Activated CD4-positive, alpha-beta T cell treated with anti-CD3 and anti-CD28 coated beads for 1 hour (primary cell): ENCODE measurements around the gene LPAR1.
"Not testable (repeated sequence)": the region's sequence is repeated elsewhere in the genome, so short reads cannot be mapped to it uniquely, and the experiment has no call there.

Source experiments
- DNase-seq: peaks from one replicate; pipeline ENCODE4 v3.0.0-alpha.2; 2020

The LPAR1 gene

DNA sequence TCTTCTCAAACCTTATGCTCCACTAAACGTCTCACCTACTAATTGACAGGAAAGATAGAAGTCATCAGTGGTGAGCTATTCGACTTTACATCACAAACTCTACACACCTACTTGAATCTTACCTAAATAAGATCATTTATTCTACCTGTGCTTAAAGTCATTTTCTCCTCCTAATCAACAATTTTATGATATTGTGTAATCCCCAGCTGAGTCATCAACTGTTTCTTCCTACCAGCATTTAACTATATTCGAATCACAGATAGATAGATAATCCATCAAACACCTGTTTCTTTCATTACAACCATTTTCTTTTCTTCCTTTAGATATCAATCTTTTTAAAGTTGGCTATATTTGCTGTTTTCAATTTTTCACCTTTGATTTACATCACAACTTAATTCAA, 181.5 kb downstream of the LPAR1 start:
- no peak for DNase-seq

DNA sequence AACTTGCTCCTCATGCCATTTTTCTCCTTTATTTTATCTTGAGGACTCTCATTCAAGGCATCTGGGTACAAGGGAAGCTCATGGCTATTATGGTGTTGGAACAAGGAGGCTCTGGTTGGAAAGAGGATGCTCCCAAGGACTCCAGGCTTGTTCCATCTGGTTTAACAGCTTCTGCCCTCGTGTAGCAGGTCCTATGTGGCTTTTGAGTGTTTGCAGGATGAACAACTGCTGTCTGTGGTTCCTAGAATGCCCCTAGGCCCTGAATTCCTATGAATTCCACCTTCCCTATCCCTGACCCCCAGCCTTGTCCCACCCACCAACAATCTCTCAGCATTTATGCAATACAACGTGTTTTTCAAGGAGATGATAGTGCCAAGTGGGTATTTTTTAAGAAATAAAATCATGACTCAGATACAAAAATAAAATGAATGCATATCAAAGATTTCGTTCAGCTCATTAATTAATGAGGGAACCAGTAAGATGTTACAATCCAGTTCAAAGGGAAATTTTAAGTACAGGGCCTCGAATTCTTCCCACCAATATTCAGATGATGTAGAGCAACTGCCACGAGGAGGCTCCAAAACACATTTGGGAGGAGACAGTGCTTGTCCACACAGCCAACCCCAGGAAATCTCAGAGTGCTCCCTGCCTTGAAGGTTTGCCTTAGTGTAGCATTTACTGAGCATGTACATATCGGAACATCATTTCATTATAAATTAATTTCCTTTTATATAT, 187.7 kb downstream of the LPAR1 start:
- no peak for DNase-seq

DNA sequence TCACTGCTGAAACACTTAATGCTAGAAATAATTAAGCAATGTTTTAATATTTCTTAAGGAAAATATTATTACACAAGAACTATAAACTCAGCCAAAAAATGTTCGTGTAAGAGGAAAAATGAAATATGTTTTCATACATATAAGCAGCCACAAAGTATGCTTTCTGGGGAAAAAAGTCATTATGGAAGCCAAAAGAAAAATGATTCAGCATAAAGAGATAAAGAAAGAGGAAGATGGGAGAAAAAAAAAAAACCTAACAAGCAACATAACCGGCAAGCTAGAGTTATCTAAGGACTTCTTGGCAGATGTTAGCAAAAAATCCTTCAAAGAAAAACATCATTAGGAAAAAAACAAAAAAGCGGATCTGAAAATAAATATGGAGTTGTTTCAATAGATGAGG, 190.6 kb downstream of the LPAR1 start:
- DNase-seq, result no peak

DNA sequence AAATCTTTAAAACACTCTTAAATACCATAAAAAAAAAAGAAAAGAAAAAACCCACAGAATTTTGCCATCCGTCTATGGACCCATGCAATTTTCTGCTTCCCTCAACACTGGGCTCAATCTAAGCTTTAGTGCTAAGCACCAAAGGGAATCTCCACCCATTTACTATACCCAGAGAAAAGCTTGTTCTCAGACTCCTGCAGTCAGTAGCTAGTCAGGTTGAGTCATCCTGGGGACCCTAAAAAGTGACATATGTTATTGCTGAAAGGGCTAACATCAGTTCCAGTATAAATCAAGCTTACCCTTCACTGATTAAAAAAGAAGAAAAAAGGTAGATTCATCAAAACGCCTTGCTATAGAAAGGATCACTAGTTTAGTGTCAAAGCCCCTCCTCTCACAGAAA, 192.1 kb downstream of the LPAR1 start:
- DNase-seq, result no peak

DNA sequence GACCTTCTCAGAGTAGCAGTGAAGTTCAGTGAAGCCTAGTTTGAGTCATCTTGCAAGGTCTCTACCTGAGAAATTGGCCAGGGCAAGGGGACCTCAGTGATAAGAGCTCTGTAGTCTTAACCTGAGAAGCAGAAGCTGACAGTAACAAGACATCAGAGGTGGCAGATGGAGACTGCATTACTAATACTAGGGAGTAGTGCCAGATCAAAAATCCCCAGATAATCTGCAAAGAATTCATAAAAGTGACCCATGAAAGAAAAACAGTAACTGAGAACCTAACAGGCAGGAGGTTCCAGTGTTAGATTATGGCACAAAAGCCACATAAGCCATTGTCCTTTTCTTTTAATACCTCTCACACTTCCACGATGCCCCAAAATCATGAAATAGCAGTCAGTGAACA, 194.1 kb downstream of the LPAR1 start:
- no peak for DNase-seq

DNA sequence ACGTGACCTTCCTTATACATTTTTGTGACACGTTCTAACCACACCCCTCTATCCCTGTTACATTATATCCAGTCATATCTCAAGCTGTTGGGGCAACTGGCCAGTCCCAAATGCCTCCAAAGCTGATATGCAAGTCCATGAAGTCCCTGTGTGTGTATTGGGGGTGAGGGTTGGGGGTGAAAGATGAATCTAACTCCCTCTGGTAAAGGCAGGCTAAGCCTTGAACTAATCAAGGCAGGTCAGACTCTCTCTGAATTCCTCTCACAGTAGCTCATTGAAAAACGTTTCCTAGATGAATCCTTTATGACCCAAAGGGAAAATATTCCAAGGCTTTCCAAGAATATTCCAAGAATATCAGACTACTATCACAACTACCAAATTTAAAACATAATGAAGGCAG, 195.3 kb downstream of the LPAR1 start:
- no peak for DNase-seq

DNA sequence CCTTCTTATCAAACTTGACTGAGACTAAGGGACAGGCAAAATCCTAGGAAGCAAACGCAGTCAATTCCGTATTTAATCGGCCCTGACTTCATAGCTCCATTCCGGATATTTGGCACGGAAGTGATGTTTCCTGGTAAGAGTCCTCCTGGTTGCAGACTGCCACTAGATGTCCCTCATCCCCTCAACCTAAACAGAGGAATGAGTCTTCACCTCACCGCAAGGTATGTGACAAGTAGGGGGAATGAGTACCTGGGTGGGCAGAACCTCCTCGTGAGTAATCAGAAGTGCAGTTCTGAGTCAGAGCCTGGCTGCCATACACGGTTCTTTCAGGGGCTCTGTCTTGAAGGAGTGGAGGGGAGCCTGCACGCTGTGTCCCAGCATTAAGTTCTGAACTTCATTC, 196.1 kb downstream of the LPAR1 start:
- DNase-seq, result no peak

DNA sequence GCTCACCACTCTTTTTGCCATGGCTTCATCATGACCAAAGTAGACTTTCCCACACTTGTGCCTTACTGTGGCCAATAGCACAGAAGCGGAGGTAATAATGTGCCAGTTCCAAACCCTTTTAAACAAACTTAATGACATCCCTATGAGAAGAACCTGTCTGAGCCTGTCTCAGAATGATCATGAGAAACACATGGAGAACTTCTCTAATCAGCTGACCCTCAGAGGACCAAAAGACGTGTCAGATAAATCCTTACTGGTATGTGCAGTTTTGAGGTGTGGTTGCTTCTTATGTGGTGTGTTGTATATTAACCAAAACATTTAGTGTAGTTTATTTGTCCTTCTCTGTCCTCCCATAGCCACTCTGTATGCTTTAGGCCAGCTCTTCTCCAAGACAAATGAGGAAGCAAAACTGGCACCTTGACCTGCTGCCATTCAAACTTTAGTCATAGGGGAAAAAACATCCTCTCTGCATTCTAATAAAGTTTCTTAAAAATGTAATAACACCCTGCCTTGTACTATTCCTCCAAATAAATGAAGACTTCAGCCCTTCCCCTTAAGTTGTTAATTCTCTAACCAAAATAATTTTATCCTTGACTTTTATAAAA, 200.8 kb downstream of the LPAR1 start:
- DNase-seq, result no peak

DNA sequence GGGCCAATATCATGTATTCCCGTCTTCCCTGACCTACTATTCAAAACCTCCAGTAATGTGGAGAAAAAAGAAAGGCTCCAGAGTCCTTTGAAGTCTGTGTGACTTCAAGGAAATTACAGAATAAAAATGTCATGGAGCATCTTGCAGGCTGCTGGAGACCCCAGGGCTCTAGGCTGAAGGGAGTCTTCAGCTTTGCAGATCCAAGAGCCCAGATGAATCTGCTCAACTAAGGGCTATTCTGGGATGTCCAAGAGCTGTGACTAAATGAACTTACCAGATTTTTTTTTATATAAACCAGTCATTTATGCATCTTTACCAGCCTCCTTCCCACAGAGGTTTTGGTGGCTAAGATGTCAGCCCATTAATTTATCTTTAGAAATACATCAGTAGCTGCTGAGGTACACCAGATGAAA, 202.4 kb downstream of the LPAR1 start:
- no peak for DNase-seq

DNA sequence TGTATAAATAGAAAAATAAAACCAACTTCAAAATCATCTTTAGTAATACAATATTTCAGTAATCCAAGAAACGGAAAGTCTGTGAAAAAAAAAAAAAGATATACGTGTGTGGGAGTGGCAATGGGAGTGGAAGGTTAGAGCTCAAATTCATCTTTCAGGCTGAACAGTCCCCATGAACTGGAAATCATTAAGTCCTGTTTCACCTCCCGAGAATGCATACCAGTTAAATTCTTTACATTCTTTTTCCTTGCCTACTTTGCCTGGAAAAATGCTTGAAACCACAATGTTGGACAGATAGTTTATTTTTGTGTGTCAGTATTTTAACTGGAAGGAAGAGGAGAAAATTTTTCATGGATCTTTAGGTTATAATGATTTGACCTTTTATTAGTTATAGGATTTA, 202.9 kb downstream of the LPAR1 start:
- no peak for DNase-seq

DNA sequence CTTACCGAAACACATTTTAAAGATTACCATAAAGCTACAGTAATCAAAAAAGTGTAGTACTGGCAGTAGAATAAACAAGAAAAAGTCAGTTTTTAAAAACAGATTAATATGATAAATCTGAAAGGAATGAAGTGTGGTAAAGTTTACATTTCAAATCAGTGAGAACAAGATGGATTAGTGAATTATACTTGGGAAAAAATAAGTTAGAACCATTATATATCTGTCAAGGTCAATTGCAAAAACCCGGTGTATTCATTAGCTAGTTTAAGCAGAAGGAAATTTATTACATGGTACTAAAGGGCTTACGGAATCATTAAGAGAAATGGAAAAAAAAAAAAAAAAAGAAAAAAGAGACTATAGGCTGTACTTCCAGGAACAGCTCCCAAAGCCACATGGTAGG, 205.3 kb downstream of the LPAR1 start:
- no peak for DNase-seq

DNA sequence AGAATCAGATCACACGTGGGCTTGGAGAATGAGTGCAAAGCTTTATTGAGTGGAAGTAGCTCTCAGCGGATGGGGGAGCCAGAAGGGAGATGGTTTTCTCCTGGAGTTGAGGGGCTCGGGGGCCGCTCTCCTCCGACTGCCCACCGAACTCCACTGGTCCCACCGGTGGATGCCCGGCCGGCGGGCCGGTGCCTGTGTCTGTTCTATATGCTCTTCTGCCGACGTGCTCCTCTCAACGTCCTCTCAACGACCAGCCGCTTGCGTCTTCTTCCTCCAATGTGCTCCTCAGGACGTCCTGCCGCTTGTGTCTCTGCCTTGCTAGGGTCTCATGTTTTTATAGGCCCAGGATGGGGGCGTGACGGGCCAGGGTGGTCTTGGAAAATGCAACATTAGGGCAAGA, 207.8 kb downstream of the LPAR1 start:
- no peak for DNase-seq

DNA sequence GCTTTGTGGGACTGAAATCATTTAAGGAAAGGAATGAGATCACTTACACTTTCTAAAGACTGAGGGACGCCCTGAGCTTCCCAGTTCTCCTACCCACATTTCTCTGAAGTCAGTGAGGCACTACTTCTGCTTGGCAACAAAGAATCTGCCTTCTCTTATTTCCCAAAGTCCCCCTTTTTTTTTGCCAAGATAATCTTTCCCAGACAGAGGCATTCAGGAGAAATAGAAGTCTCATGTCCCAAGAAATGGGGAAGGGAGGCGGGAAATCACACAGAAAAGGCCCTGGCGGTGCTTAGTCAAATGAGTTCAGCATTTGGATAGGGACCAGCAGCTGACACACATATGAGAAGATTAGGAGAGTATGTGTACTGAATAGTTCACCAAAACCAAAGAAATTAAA, 210.0 kb downstream of the LPAR1 start:
- DNase-seq, result no peak

DNA sequence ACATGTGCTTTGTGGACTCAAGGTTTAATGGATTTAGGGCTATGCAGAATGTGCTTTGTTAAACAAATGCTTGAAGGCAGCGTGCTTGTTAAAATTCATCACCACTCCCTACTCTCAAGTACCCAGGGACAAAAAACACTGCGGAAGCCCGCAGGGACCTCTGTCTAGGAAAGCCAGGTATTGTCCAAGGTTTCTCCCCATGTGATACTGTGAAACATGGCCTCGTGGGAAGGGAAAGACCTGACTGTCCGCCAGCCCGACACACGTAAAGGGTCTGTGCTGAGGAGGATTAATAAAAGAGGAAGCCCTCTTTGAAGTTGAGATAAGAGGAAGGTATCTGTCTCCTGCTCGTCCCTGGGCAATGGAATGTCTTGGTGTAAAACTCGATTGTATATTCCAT, 211.9 kb downstream of the LPAR1 start:
- DNase-seq, result not testable (repeated sequence)

DNA sequence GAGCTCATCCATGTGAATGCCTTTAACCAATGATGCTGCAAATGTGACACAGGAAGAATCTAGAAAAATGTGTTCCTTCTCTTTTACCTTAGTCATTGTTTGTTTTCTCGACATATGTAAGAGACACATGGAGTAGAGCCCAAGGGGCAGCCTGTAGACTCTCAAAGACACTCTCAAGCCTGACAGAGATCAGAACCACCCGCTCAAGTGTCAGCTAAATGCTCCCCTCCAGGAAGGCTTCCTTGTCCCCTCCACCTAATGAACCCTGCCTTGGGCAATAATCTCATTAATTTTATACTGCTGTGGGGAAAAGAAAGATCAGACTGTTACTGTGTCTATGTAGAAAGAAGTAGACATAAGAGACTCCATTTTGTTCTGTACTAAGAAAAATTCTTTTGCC, 212.3 kb downstream of the LPAR1 start:
- no peak for DNase-seq

DNA sequence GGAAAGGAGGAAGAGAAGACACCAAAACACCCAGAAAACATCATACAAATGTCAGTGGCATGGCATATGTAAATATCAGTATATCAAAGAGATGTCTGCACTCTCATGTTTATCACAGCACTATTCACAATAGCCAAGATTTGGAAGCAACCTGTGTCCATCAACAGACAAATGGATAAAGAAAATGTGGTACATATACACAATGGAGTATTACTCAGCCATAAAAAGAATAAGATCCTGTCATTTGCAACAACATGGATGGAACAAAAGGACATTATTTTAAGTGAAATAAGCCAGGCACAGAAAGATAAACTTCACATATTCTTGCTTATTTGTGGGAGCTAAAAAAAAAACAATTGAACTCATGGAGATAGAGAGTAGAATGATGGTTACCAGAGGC, 213.1 kb downstream of the LPAR1 start:
- not testable (repeated sequence) for DNase-seq
